ENCODE results near the gene MCU. TPM values are rescaled to one million over a fixed set of nuclear protein-coding genes. Genes with fewer than 3 reads are reported as not detected.

MCU gene
- total and polyA plus RNA-seq, 2 of the 8 experiments (the other 6 are each of a cell fraction or from before 2014, with no cell fraction given), result 51.6 to 62.2 TPM

DNA sequence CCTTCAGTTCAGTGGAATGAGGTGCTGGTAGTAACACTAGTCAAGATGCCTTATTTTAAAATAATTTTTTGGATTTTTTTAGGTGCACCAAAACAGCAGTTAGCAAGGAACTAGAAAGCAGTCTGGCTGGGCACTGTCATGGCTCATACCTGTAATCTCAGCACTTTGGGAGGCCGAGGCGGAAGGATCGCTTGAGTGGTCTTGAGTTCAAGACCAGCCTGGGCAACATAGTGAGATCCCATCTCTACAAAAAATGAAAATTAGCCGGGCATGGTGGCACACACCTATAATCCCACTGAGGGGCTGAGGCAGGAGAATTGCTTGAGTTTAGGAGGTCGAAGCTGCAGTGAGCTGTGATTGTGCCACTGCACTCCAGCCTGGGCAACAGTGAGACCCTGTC, 236.9 kb downstream of the MCU start:
- ChIA-PET CTCF (ENCODE audit: partially characterized antibody) (no interaction called here), POLR2A (ENCODE audit: partially characterized antibody) (no interaction called here)
- no peak overlapping the region for H3K4me2 ChIP-seq (ENCODE audit: insufficient read depth in 1 of 2, low read depth in 2 of 2, low read length in 2 of 2)
- H3K4ac ChIP-seq (replicated peaks; ENCODE audit: insufficient read length, low read depth, low read length), result no peak overlapping the region
- 87% methylated on average over 5 of the region's 5 CpGs; no CpG with 5 or more reads in 1 of the 2 experiments for WGBS, 2 experiments (ENCODE audit: extremely low coverage in 1 of 2, insufficient coverage in 1 of 2, insufficient read length in 1 of 2, insufficient replicate concordance in 2 of 2, low coverage in 1 of 2, low lambda C conversion rate in 2 of 2, missing lambda C conversion rate in 1 of 2)
- H2AFZ ChIP-seq (ENCODE audit: low read length), result no peak overlapping the region
- no peaks in the 10 kb centered on the region for H3K79me1 ChIP-seq (ENCODE audit: low read depth, low read length)
- no peaks in the 10 kb centered on the region for H3K79me2 ChIP-seq (ENCODE audit: control insufficient read depth in 1 of 2, insufficient read depth in 2 of 2, low read length in 2 of 2)
- no peak overlapping the region for H4K8ac ChIP-seq (ENCODE audit: extremely low read depth, insufficient read depth, low read length)
- no peak overlapping the region for H3K27ac ChIP-seq (ENCODE audit: low read depth, low read length)
- no peak overlapping the region for H2BK20ac ChIP-seq (ENCODE audit: low read length)
- no peak overlapping the region for H3K9ac ChIP-seq (replicated peaks in 1 of 4; ENCODE audit: extremely low read depth in 1 of 4, low read depth in 3 of 4, low read length in 3 of 4)
- H3K9me3 ChIP-seq (ENCODE audit: insufficient read depth in 2 of 2, low read depth in 1 of 2, low read length in 1 of 2), result no peaks in the 10 kb centered on the region
- H3K4me1 ChIP-seq (replicated peaks in 1 of 4; ENCODE audit: control insufficient read depth in 3 of 4, insufficient read depth in 4 of 4, low read length in 3 of 4), result no peaks in the 10 kb centered on the region
- H3K56ac ChIP-seq (replicated peaks; ENCODE audit: insufficient read length, low read depth, low read length), result no peak overlapping the region
- no peak overlapping the region for H3K23ac ChIP-seq (ENCODE audit: insufficient read length)
- H3K18ac ChIP-seq (ENCODE audit: extremely low read depth, low read length), result no peak overlapping the region
- FAIRE-seq (no peak), DNase-seq (ENCODE audit: low read depth in 1 of 2, low spot score in 2 of 2) (no peak)
- H3K23me2 ChIP-seq (ENCODE audit: low read depth, low read length), result no peaks in the 10 kb centered on the region
- H2BK12ac ChIP-seq (ENCODE audit: low read depth, low read length), result no peak overlapping the region
- no peak overlapping the region for H2BK5ac ChIP-seq (ENCODE audit: low read depth, low read length)
- H2BK120ac ChIP-seq (replicated peaks; ENCODE audit: low read depth, low read length), result no peak overlapping the region
- H2AK5ac ChIP-seq (ENCODE audit: low read depth, low read length), result no peak overlapping the region
- H4K20me1 ChIP-seq (replicated peaks in 1 of 2; ENCODE audit: control insufficient read depth in 1 of 2, insufficient read depth in 2 of 2, low read length in 2 of 2), result no peaks in the 10 kb centered on the region
- no peak overlapping the region for H4K91ac ChIP-seq (replicated peaks; ENCODE audit: insufficient read length, low read length)
- no peak overlapping the region for H3K4me3 ChIP-seq (ENCODE audit: extremely low read depth in 1 of 4, insufficient read depth in 2 of 4, low read depth in 3 of 4, low read length in 4 of 4)
- H4K5ac ChIP-seq (ENCODE audit: insufficient read length, low read depth, low read length), result no peak overlapping the region
- no peaks in the 10 kb centered on the region for H3K36me3 ChIP-seq (ENCODE audit: control insufficient read depth in 2 of 4, insufficient read depth in 4 of 4, low read length in 3 of 4)
- no peak overlapping the region for H2BK15ac ChIP-seq (ENCODE audit: low read length)
- H3K27me3 ChIP-seq (replicated peaks in 1 of 4; ENCODE audit: control insufficient read depth in 3 of 4, extremely low read depth in 1 of 4, insufficient read depth in 3 of 4, low read length in 3 of 4), result no peaks in the 10 kb centered on the region
- H3K14ac ChIP-seq (ENCODE audit: insufficient read length), result no peak overlapping the region
- no peak for TF ChIP-seq CREB1 (IDR thresholded peaks at IDR 0.05)
- no peak for TF ChIP-seq PHF8 (conservative IDR thresholded peaks at IDR 0.05; ENCODE audit: low read depth, low read length)
- TF ChIP-seq ASH2L (IDR thresholded peaks at IDR 0.05; ENCODE audit: low read length), result no peak
- no peak for TF ChIP-seq CBX8 (IDR thresholded peaks at IDR 0.05; ENCODE audit: borderline replicate concordance, low read depth, low read length)
- TF ChIP-seq GABPA (IDR thresholded peaks at IDR 0.05; ENCODE audit: borderline replicate concordance, insufficient read depth, low read length), result no peak
- TF ChIP-seq BCL11A (IDR thresholded peaks at IDR 0.05; ENCODE audit: low read depth in 2 of 2, low read length in 2 of 2), result no peak
- no peak for TF ChIP-seq ZNF274 (IDR thresholded peaks at IDR 0.05; ENCODE audit: borderline replicate concordance, extremely low read depth, low read length)
- no peak for TF ChIP-seq GTF2F1 (IDR thresholded peaks at IDR 0.05; ENCODE audit: borderline replicate concordance, low read depth, low read length)
- TF ChIP-seq, protein P1, sequence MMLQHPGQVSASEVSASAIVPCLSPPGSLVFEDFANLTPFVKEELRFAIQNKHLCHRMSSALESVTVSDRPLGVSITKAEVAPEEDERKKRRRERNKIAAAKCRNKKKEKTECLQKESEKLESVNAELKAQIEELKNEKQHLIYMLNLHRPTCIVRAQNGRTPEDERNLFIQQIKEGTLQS (IDR thresholded peaks at IDR 0.05; ENCODE audit: insufficient read depth, low read depth, low read length), result no peak
- no peak for TF ChIP-seq POLR2AphosphoS5 (IDR thresholded peaks at IDR 0.05; ENCODE audit: low read depth, low read length)
- TF ChIP-seq CHD2 (IDR thresholded peaks at IDR 0.05; ENCODE audit: low read length), result no peak
- TF ChIP-seq RNF2 (IDR thresholded peaks at IDR 0.05; ENCODE audit: borderline replicate concordance, low read depth, low read length, missing control alignments, poor library complexity, severe bottlenecking), result no peak
- TF ChIP-seq KDM5A (IDR thresholded peaks at IDR 0.05; ENCODE audit: low read length), result no peak
- no peak for TF ChIP-seq CEBPB (IDR thresholded peaks at IDR 0.05; ENCODE audit: low read depth, low read length)
